Neural progenitor cell (in vitro differentiated cells): ENCODE results near the gene C6orf62.

Source experiments
- EZH2 ChIP-seq: fragments of 200-600 bp; sonication (generic); IDR thresholded peaks from 2 replicates; pipeline ENCODE4 v1.6.1; 2017; ENCODE audit warnings: antibody characterized with exemption, mild to moderate bottlenecking, moderate library complexity
- EZH2phosphoT487 ChIP-seq: fragments of 200-600 bp; sonication (generic); IDR thresholded peaks from 2 replicates; pipeline ENCODE4 v1.6.1; 2017; ENCODE audit warnings: antibody characterized with exemption
- TF ChIP-seq, protein P1 (sequence below): fragments of 200-600 bp; sonication (generic); IDR thresholded peaks from 2 replicates; pipeline ENCODE4 v1.5.1; 2017; ENCODE audit warnings: antibody characterized with exemption, mild to moderate bottlenecking

- TF ChIP-seq, protein P1, sequence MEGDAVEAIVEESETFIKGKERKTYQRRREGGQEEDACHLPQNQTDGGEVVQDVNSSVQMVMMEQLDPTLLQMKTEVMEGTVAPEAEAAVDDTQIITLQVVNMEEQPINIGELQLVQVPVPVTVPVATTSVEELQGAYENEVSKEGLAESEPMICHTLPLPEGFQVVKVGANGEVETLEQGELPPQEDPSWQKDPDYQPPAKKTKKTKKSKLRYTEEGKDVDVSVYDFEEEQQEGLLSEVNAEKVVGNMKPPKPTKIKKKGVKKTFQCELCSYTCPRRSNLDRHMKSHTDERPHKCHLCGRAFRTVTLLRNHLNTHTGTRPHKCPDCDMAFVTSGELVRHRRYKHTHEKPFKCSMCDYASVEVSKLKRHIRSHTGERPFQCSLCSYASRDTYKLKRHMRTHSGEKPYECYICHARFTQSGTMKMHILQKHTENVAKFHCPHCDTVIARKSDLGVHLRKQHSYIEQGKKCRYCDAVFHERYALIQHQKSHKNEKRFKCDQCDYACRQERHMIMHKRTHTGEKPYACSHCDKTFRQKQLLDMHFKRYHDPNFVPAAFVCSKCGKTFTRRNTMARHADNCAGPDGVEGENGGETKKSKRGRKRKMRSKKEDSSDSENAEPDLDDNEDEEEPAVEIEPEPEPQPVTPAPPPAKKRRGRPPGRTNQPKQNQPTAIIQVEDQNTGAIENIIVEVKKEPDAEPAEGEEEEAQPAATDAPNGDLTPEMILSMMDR, result no peak
- TF ChIP-seq EZH2, result no peak
- TF ChIP-seq EZH2phosphoT487, result no peak
Observed at GRCh38 chr6:24680582-24680981, 38.4 kb downstream of the C6orf62 start.
